KOPT-K1 (cell line): ENCODE data around the gene CCNA2.

Experiments used
- H3K27ac ChIP-seq: fragments of 200-600 bp; sonication (generic); 2 replicates; pipeline ENCODE4 v1.5.1; 2016; ENCODE audit warnings: antibody characterized with exemption, mild to moderate bottlenecking, low read depth, low read length; ENCODE audit not compliant: poor library complexity, severe bottlenecking
- H3K36me3 ChIP-seq: fragments of 200-600 bp; sonication (generic); 2 replicates; pipeline ENCODE4 v1.5.1; 2017; ENCODE audit warnings: antibody characterized with exemption, mild to moderate bottlenecking, low read length, moderate library complexity; ENCODE audit not compliant: insufficient read depth
- H3K9me3 ChIP-seq: fragments of 200-600 bp; sonication (generic); 2 replicates; pipeline ENCODE4 v1.5.1; 2017; ENCODE audit warnings: antibody characterized with exemption, low read length, mild to moderate bottlenecking; ENCODE audit not compliant: insufficient read depth, poor library complexity, severe bottlenecking

Gene CCNA2

DNA sequence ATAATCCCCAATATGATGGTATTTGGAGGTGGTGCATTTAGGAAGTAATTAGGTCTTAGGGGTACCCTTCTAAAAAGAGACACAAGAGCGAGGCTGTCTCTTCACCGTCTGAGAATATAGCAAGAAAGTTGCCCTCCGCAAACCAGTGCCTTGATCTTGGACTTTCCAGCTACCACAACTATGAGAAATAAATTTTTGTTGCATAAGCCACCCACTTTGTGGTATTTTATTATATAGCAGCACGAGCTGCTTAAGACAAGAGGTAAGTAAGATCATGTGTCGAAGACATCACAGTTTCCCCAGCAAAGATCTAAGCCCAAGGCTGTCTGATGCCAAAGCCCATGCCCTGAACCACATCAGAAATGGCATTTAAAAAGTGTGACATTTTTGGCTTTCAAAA lies 32.2 kb downstream of the CCNA2 start:
- Histone ChIP-seq H3K27ac (no peak overlapping the region), H3K36me3 (no peaks in the 10 kb centered on the region), H3K9me3 (no peaks in the 10 kb centered on the region)

DNA sequence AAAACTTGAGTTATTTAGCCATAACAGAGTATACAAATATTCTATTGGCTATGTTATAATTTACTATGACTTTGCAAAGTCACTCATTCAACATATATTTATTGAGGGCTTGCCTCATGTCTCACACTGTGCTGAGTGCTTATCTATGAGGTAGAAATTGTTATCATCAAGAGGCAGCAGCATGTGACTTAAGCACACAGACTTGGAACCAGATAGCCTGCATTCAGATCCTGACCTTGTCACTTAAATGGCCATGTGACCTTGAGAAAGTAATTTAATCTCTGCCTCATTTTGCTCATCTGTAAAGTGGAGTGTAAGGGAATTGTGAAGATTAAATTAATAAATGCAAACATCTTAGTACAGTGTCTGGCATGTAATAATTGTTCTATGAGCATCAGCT lies 32.7 kb downstream of the CCNA2 start:
- Histone ChIP-seq H3K9me3 (no peaks in the 10 kb centered on the region), H3K27ac (no peak overlapping the region), H3K36me3 (no peaks in the 10 kb centered on the region)

DNA sequence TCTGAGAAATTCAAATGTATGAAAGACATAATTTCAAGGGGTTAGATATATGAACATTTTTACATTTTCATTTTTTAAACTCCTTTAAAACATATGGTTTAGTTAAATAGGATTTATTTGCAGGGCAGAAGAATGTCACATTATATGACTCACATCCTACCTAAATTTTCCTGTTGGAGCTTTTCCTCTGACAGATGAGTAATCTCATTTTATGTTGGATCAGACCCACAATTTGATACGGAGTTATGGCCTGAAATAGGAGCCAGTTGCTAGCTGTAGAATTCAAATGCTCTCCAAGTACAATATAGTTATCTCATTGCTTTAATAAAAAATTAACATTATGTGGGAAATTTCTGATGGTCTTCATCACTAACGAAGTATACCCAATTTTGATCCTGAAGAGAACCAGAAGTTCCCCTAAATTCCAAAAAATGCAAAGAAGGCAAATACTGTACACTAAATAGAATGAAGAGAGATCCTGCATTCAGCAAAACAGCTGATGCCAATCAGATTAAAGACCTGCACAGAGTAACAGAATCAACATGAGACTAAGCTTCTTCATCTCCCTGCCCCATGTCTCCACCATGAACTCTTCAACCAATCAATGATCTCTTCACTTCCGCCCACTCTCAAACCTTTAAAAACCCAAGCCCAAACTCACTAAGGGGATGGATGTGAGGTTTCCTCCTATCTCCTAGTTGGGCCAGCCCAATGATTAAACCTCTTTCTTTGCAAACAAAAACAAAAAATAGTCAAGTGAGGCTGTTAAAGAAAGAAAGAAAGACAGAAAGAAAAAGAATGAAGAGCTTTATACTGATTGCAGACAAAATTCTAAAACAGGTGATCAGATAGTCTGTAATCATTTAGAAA lies 33.5 kb downstream of the CCNA2 start:
- Histone ChIP-seq H3K27ac (no peak overlapping the region), H3K36me3 (no peaks in the 10 kb centered on the region), H3K9me3 (no peaks in the 10 kb centered on the region)

DNA sequence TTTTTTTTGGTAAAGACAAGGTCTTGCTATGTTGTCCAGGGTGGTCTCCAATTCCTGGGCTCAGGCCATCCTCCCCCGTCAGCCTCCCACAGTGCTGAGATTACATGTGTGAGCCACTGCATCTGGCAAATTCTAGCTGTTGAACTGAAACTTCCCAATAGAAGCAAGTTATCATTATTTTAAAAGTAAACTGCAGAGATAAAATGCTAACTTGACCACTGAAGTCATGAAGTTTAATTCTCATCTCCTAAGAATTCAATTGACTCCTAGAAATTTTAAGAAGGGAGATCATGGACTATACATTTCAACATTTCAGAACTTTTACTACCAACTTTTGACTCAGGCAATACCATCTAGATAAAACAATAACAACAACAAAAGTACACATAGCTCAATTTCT lies 34.2 kb downstream of the CCNA2 start:
- Histone ChIP-seq H3K9me3 (no peaks in the 10 kb centered on the region), H3K36me3 (no peaks in the 10 kb centered on the region), H3K27ac (no peak overlapping the region)

DNA sequence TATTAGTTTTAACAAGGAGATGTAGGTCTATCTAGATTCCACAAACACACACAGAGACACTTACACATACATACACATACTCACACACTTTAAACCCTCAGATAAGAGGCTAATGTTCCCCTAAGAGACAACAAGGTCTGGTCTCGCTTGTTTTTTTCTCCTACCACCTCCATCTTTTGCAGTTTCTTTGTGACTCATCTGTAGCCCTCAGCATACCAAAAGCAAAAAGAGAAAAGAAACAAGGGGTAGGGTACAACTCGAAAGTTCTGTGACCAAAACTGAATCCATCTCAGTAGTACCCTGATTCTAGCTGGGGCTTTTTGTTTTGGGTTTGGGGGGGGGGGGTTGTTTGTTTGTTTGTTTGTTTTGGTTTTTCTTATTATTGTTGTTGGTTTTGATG lies 34.8 kb downstream of the CCNA2 start:
- no peak overlapping the region for H3K27ac ChIP-seq
- no peaks in the 10 kb centered on the region for H3K9me3 ChIP-seq
- no peaks in the 10 kb centered on the region for H3K36me3 ChIP-seq

DNA sequence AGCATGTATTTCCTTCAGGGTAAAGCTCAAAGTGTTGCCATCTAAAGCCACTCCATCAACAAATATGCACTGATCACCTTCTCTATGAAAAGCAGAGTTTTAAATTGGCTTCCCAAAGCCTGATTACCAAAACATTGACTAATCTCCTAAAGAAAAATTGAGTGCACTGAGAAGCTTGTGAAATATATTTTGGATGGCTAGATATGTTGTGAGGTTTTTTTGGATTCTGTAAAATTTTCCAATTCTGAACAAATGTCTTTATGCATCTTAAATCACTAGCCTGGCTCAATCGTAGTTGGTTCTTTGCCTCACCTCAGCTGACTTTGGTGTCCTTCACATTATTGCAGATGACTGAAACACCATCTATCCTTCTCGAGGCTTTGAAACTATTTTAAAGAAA lies 37.5 kb downstream of the CCNA2 start:
- Histone ChIP-seq H3K36me3 (no peaks in the 10 kb centered on the region), H3K27ac (no peak overlapping the region), H3K9me3 (no peaks in the 10 kb centered on the region)

DNA sequence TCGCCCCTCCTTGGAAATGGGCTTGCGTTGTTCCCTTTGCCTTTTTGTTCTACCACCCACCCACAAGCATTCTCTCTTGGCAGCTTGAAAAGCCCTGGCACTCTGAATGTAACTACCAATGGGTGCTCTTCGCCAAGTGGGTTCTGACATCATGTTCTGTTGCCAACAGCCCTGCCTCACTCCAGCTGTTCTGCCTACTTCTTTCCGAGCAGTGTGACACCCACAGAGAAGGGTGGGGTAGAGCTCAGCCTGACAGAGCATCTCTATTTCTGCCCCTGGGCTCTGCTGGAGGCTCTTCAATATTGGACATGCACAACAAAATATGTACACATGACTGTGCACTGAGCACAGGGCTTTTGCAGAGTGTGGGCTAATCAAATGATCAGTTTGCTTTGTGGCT lies 38.2 kb downstream of the CCNA2 start:
- H3K36me3 ChIP-seq = no peaks in the 10 kb centered on the region
- no peak overlapping the region for H3K27ac ChIP-seq
- H3K9me3 ChIP-seq = no peaks in the 10 kb centered on the region

DNA sequence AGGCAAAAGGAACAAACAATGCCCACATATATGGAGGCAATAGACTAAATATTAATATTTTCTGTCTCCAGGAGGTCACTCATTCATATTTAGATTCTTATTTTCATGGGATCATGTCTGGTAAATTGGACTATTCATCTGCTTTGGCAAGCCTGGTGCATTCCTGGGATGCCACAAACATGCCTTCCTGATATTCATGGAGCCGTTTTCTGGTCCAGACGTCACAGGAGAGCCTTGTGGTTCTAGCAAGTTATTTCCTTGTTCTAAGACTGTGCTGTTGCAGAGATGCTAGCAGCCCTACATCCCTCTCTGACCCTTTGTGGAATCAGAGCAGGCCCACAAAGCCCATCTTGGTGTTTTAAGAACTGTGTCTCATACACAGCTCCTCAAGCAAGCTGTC lies 38.7 kb downstream of the CCNA2 start:
- H3K27ac ChIP-seq = no peak overlapping the region
- H3K9me3 ChIP-seq = no peaks in the 10 kb centered on the region
- no peaks in the 10 kb centered on the region for H3K36me3 ChIP-seq

DNA sequence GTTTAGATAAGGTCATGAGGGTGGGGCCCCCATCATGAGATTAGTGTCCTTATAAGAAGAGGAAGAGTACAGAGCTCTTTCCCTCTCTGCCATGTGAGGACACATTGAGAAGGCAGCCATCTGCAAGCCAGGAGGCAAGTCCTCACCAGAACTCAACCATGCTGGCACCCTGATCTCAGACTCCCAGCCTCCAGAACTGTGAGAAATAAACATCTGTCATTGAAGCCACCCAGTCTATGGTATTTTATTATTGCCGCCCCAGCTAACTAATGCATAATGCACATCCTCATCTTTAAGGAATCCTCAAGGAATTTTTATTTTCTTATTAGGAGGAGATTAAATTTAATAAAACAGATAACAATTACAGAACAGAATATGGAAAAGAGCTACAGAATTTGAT lies 39.3 kb downstream of the CCNA2 start:
- Histone ChIP-seq H3K27ac (no peak overlapping the region), H3K9me3 (no peaks in the 10 kb centered on the region), H3K36me3 (no peaks in the 10 kb centered on the region)

DNA sequence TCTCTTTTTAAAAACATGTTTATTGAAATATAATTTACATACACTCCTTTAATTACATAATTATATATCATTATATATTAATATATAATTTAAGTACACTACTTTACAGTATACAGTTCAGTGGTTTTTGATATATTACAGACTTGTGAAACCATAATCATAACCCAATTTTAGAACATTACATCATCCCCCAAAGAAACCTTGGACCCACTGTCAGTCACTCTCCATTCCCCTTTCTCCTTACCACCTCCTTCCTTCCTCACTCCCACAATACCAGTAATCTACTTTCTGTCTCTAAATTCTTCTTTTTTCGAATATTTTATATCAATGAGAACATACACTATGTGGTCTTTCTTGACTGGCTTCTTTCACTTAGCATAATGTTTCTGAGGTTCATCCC lies 40.5 kb downstream of the CCNA2 start:
- no peaks in the 10 kb centered on the region for H3K9me3 ChIP-seq
- no peak overlapping the region for H3K27ac ChIP-seq
- no peaks in the 10 kb centered on the region for H3K36me3 ChIP-seq

DNA sequence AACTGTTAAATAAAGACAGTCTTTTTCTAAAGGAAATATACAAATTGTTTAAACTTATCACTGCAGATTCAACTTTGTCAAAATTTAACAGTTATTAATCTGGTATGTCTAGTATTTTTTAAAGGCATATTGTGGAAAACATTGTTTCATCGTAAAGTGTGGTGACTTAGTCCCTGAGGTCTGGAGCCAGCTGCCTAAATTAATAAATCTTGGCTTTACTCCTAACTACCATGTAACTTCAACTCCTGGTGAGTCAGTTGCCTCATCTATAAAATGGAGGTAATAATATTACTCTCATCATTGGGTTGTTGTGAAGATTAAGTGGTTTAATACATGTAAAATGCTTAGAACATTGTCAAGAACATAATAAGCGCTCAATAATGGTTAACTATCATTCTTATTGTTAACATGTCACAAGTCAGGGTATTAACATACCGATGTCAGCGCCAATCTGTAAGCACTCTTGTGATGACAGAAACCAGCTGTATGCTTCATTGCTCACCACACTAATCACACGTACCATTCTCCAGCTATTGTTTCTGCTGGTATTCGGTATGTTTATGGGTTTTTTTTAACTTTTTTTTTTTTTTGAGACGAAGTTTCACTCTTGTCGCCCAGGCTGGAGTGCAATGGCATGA lies 44.6 kb downstream of the CCNA2 start:
- no peaks in the 10 kb centered on the region for H3K9me3 ChIP-seq
- no peaks in the 10 kb centered on the region for H3K36me3 ChIP-seq
- no peak overlapping the region for H3K27ac ChIP-seq

DNA sequence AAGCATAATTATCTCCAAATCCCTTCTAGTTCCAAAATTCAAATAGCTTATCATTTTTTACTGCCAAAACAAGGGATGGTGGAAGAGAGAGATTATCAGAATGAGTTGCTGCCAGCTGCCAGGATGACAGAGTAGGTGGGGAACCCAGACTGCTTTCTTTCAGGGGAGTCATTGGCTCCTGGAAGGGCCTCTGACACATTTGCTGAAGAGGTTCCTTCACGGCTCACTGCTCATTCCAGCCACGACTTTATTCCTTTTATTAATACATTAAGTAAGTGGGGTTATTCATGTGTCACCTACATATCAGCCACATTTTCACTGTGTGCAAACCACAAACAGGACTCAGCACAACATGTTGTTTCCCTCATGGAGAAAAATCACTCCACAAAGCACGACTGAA lies 46.1 kb downstream of the CCNA2 start:
- Histone ChIP-seq H3K9me3 (no peaks in the 10 kb centered on the region), H3K27ac (no peak overlapping the region), H3K36me3 (no peaks in the 10 kb centered on the region)

DNA sequence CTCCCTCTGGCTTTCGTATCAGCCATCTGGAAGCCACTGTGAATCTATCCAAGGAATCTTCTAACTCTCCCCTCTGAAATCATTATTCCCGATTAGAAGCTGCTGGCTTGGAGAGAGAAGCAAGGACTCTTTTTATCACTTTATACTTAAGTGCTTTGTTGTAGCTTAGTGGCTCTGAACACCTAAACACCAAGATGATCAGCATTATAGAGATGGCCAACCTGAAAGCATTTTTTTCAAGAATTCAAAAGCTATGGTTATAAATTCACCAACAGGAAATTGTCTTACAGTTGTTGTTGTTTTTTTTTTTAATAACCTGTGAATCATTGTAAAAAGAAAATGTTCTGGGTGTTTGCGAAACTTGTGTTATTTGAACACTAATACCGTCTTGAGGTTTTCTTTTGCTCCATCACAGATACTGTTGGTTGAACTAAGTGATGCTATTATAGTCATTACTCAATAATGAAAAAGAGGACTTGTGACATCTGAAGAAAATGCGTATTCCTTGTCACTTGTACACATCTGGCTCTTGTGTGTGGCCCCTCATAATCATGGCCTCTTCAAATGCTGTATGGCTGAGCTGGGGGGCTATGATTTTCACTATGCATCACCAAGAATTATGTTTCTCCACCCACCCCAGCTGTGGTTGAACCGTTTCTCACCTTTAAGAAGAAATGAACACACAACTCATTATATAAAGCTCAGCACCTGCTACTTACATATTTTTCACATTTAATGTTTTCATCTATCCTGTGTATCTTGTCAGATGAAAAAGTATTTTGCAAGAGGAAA lies 46.9 kb downstream of the CCNA2 start:
- H3K36me3 ChIP-seq = no peaks in the 10 kb centered on the region
- H3K9me3 ChIP-seq = no peaks in the 10 kb centered on the region
- no peak overlapping the region for H3K27ac ChIP-seq

DNA sequence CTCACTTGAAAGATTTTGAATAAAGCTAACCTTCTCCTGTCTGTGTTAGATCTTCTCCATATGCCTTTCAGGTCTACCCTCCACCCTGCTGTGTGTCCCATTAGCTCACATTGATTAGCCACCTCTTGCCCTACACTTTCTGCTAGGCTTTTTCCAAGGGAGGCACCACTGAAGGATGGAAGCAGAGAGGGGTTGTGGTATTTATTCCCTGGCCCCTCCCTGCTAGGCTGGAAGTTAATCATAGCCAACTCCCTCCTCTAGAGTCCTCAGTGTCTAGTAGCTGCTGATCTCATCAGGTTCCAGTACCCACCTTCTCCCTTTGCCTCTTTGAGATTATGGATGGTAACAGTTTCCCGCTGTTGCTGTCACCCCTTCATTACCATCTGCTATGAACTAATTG lies 49.8 kb downstream of the CCNA2 start:
- Histone ChIP-seq H3K9me3 (no peaks in the 10 kb centered on the region), H3K27ac (no peak overlapping the region), H3K36me3 (no peaks in the 10 kb centered on the region)

DNA sequence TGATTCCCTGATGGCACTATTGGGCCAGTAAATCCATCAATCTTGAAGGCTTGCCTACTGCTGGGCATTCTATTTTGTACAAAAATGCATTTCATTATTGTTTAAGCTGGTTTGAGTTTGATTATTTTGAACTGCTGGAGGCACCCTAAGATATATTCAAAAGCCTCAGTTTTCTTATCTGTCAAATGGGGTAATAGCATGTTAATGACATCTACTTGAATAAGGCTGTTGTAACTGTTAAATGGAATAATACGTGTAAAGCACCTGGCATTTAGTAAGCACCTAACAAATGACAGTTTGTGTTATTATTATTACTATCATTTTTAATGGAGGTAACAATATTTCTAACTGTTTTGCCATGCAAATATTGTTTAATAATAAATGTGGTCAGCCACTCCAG lies 51.8 kb downstream of the CCNA2 start:
- no peaks in the 10 kb centered on the region for H3K36me3 ChIP-seq
- H3K9me3 ChIP-seq = no peaks in the 10 kb centered on the region
- no peak overlapping the region for H3K27ac ChIP-seq
